IPS DF 6.9 (cell line): ENCODE results near the gene LGI2.
"Not testable (repeated sequence)": the region's sequence is repeated elsewhere in the genome, so short reads cannot be mapped to it uniquely, and the experiment has no call there.

Experiments
- DNase-seq: peaks from one replicate; pipeline ENCODE4 v3.0.0-alpha.2; 2013; ENCODE audit warnings: low read depth, low spot score
- H3K27ac ChIP-seq: one replicate; pipeline ENCODE4 v1.5.1; 2013; ENCODE audit warnings: low read length, control low read depth
- H3K27me3 ChIP-seq: 2 replicates; pipeline ENCODE4 v1.6.1; 2013; ENCODE audit warnings: mild to moderate bottlenecking, low read length; ENCODE audit not compliant: control insufficient read depth, insufficient read depth
- H3K36me3 ChIP-seq: 2 replicates; pipeline ENCODE4 v1.6.1; 2013; ENCODE audit warnings: low read length; ENCODE audit not compliant: control insufficient read depth, insufficient read depth
- H3K4me1 ChIP-seq: 2 replicates; pipeline ENCODE4 v1.6.1; 2013; ENCODE audit warnings: low read length; ENCODE audit not compliant: control insufficient read depth, insufficient read depth
- H3K4me3 ChIP-seq: 2 replicates; pipeline ENCODE4 v1.5.1; 2013; ENCODE audit warnings: mild to moderate bottlenecking, low read length
- H3K9me3 ChIP-seq: 2 replicates; pipeline ENCODE4 v1.6.1; 2013; ENCODE audit warnings: low read length, inconsistent platforms; ENCODE audit not compliant: control insufficient read depth, insufficient read depth
- WGBS: extraction: QIAGEN DNeasy Blood & Tissue Kit; methylation state at CpG from one replicate; pipeline ENCODE4 v1.1.7; 2013; ENCODE audit warnings: mixed read lengths, missing lambda C conversion rate; ENCODE audit not compliant: insufficient read length, insufficient coverage; 5-methylcytosine and 5-hydroxymethylcytosine counted together

Gene LGI2

DNA sequence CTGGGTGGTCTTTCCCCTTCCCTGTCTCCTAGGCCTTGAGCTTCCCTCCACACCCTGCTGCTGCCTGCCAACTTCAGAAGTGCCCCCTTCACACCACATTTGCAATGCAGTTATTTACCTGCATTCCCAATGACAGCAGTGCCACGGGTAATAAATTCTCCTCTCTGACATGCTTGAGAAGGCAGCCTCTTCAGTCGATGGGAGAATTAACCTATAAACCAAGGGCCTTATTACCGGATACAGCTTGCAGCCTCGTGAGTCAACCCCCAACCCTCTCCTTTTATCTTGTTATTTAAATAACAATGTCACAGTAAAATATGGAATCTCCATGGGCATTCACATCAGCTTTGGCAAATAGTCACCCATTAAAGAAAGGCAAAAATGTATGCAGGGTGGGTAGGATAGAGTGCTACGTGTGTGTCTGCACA lies 34.7 kb upstream of the LGI2 start:
- Histone ChIP-seq H3K27me3 (no peaks in the 10 kb centered on the region), H3K4me3 (no peak overlapping the region), H3K4me1 (peaks cover 5% of the 10 kb centered on the region; the same call in 1 of the 2 replicates), H3K9me3 (no peaks in the 10 kb centered on the region), H3K27ac (no peak overlapping the region), H3K36me3 (no peaks in the 10 kb centered on the region)
- DNase-seq, result no peak
- WGBS, result no CpG with 5 or more reads among the region's 5 CpGs

DNA sequence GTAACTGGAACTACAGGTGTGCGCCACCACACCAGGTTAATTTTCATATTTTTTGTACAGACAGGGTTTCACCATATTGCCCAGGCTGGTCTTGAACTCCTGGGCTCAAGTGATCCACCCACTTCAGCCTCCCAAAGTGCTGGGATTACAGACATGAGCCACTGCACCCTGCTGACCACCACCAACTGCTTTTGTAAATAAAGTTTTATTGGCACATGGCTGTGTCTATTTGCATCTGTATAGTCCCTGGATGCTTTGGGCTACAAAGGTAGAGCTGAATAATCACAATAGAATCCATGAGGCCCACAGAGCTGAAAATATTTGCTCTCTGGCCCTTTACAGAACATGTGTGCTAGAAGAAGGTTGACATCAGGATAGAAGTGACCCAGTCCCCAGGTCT lies 33.7 kb upstream of the LGI2 start:
- H3K9me3 ChIP-seq, H3K27me3 ChIP-seq, H3K4me3 ChIP-seq, H3K36me3 ChIP-seq, H3K4me1 ChIP-seq, H3K27ac ChIP-seq, DNase-seq: not testable (repeated sequence)
- WGBS, result no CpG with 5 or more reads among the region's 1 CpG

DNA sequence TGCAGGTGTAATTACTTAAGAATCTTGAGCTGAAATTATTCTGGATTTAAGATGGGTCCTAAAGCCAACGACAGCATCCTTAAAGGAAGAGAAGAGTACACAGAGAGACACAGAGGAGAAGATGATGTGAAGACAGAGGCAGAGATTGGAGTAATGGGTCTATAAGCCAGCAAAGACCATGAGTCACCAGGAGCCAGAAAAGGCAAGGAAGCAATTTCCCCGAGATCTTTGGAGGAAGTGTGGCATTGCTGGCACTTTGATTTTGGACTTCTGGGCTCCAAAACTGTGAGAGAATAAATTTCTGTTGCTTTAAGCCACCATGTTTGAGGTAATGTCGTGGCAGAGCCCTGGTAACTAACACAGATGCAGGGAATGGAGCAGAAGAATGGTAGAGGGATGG lies 32.4 kb upstream of the LGI2 start:
- H3K4me3 ChIP-seq, result no peak overlapping the region
- no peak for DNase-seq
- no CpG with 5 or more reads among the region's 3 CpGs for WGBS

DNA sequence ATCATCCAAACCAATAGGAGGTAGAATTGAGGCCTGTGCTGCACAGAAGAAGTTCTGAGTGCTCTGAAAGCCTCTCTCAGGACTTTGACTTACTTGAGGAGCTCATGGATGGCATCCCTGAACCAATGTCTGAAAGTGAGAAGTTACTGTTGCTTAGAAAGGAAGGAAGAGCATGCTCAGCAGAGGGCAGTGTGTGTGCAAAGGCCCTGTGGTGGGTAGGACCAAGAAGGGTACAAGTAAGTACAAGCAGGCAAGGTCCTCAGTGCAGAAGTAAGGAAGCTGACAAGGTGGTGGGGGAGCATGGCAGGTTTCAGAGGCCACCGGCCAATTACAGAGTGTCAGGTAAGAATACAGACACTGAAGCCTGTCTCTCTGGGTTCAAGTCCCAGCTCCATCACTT lies 31.4 kb upstream of the LGI2 start:
- Histone ChIP-seq H3K9me3 (no peaks in the 10 kb centered on the region), H3K4me3 (no peak overlapping the region), H3K27me3 (no peaks in the 10 kb centered on the region), H3K36me3 (no peaks in the 10 kb centered on the region), H3K4me1 (peaks cover 5% of the 10 kb centered on the region; the same call in 1 of the 2 replicates), H3K27ac (no peak overlapping the region)
- WGBS, result no CpG with 5 or more reads among the region's 1 CpG
- DNase-seq, result no peak

More for the DNA sequence above, 32.4 kb upstream of the LGI2 start:
- Histone ChIP-seq H3K27ac (no peak overlapping the region), H3K4me1 (peaks cover 5% of the 10 kb centered on the region; the same call in 1 of the 2 replicates), H3K27me3 (no peaks in the 10 kb centered on the region), H3K9me3 (no peaks in the 10 kb centered on the region), H3K36me3 (no peaks in the 10 kb centered on the region)

DNA sequence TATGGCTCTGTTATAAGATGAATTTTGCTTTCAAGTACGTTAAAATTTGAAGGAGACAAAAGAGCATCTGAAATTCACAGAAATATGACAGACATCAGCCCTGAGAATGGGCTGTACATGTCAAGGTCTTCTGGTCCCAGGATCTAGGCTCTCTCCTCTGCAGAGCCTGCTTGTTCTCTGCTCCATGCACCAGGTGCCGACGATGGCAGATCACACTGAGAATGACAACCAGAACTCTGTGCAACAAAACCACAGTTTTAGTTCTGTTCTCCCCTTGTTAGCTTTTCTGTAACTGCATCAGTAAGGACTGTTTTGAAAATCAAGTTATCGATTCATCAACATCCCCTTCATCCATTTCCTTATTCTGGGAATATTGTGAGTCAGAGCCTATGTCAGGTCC lies 30.9 kb upstream of the LGI2 start:
- Histone ChIP-seq H3K4me1 (peaks cover 5% of the 10 kb centered on the region; the same call in 1 of the 2 replicates), H3K36me3 (no peaks in the 10 kb centered on the region), H3K9me3 (no peaks in the 10 kb centered on the region), H3K27me3 (no peaks in the 10 kb centered on the region), H3K4me3 (no peak overlapping the region), H3K27ac (no peak overlapping the region)
- no CpG with 5 or more reads among the region's 4 CpGs for WGBS
- no peak for DNase-seq

DNA sequence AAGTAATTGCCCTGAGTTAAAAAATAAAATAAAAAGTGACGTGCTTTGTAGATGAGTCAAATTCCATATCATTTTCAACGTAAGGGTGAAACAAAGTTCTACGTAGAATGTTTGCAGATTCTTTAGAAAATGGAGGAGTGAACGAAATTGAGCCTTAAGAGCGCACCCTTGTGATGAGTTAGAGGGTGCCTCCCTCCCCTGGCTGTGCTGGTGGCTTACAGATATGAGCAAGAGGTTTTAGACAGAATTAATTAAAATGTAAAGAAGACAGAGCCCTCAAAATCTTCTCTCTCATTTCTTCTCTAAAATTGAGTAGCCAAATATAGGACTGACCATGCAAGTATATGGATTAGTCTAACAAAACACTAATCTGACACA lies 30.2 kb upstream of the LGI2 start:
- WGBS, result no CpG with 5 or more reads among the region's 5 CpGs
- H3K36me3 ChIP-seq, result no peaks in the 10 kb centered on the region
- no peaks in the 10 kb centered on the region for H3K9me3 ChIP-seq
- no peaks in the 10 kb centered on the region for H3K27me3 ChIP-seq
- H3K4me1 ChIP-seq, result peaks cover 3% of the 10 kb centered on the region; the same call in 1 of the 2 replicates
- no peak overlapping the region for H3K27ac ChIP-seq
- no peak for DNase-seq
- H3K4me3 ChIP-seq, result no peak overlapping the region

DNA sequence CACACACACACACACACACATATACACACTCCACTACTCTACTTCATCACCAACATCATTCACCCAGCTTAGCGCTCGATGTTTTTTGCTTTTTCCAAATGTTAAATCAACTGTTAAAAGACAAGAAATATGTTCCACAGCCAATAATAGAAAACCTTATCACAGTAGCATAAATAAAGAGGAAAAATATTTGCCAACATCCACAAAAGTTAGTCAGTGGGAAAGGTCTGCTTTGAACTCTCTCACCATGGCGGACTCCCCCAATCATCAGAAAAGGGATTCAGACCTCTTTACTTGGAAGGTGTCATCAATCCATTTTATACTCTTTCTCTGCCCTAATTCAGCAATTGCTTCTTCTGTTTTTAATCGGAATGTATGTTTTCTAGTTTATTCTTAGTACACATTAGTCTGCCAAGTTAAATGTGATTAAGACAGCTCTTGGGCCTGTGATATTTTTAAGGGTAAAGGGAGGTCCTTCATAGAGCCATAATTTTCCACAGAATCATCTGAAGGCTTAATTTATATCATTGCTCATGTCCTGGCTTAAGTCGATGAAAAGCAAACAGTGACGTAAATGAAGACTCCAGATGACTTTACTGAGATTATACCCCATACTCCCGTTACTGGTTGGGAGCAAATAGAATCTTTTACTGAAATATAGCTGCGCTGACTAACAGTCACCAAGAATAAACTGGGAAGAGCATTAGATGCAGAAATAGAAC lies 29.7 kb upstream of the LGI2 start:
- H3K4me1 ChIP-seq, result peaks cover 3% of the 10 kb centered on the region; the same call in 1 of the 2 replicates
- no peak overlapping the region for H3K27ac ChIP-seq
- no peak overlapping the region for H3K4me3 ChIP-seq
- no peak for DNase-seq
- H3K36me3 ChIP-seq, result no peaks in the 10 kb centered on the region
- WGBS, result 100% methylated on average over 2 of the region's 8 CpGs
- H3K9me3 ChIP-seq, result no peaks in the 10 kb centered on the region
- no peaks in the 10 kb centered on the region for H3K27me3 ChIP-seq

DNA sequence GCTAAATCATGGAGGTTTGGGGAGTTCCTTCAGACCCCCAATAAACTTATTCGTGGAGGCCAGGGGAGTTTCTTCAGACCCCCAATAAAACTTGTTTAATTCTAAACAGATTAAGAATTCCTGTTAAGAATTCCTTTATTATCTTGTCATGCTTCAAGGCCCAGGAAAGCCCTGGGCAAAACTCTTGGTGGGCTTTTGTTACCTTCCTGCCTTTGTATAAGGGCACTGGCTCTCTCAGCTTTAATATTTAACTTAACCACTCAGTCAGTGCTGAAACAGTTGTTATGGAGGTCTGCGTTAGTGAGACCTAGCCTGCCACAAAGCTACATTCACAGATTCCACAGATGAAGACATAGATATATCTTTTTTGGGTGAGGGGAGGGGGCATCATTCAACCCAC lies 29.0 kb upstream of the LGI2 start:
- Histone ChIP-seq H3K4me1 (no peaks in the 10 kb centered on the region), H3K4me3 (no peak overlapping the region), H3K27ac (no peak overlapping the region), H3K36me3 (no peaks in the 10 kb centered on the region), H3K27me3 (no peaks in the 10 kb centered on the region), H3K9me3 (no peaks in the 10 kb centered on the region)
- WGBS, result no CpG with 5 or more reads among the region's 2 CpGs
- no peak for DNase-seq

DNA sequence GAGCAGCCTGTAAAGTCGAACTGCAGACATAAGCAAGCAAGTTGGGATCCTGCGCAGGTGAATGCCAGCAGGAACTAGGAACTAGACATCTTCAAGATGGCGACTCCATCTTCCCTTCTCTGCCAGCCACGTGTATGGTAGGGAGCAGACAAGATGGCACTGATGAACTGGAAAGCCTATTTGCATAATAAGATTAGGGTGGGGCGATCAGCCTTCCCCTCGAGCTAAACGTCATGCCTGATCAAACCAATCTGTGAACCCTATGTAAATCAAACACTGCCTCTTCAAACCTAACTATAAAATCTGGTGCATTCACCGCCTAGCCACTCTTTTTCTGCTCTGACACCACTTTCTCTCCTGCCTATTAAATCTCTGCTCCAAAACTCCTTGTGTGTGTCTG lies 28.1 kb upstream of the LGI2 start:
- no peak overlapping the region for H3K4me3 ChIP-seq
- no CpG with 5 or more reads among the region's 8 CpGs for WGBS

DNA sequence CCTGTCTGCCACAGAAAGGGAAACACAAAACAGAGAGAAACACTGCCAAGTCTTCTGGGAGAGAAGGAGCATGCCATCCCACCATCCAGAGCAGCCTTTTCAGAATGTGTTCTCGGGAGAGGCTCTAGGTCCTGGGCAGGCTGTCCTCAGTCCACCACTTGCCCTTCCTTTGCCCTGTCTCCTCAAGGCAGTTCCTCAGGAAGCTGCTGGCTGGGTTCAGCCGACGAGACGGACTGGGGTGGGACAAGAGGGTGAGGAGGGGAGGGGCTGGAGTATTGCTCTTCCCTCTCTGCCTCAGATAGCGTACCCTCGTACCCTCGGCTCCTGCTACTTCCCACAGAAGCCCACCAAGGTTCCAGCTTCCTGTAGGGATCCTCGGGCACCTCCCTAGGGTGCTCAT lies 26.6 kb upstream of the LGI2 start:
- Histone ChIP-seq H3K4me3 (no peak overlapping the region), H3K4me1 (no peaks in the 10 kb centered on the region), H3K27me3 (no peaks in the 10 kb centered on the region), H3K36me3 (no peaks in the 10 kb centered on the region), H3K27ac (no peak overlapping the region), H3K9me3 (no peaks in the 10 kb centered on the region)
- WGBS, result no CpG with 5 or more reads among the region's 8 CpGs
- no peak for DNase-seq

More for the DNA sequence above, 28.1 kb upstream of the LGI2 start:
- Histone ChIP-seq H3K36me3 (no peaks in the 10 kb centered on the region), H3K27me3 (no peaks in the 10 kb centered on the region), H3K4me1 (no peaks in the 10 kb centered on the region), H3K27ac (no peak overlapping the region), H3K9me3 (no peaks in the 10 kb centered on the region)
- DNase-seq, result no peak

DNA sequence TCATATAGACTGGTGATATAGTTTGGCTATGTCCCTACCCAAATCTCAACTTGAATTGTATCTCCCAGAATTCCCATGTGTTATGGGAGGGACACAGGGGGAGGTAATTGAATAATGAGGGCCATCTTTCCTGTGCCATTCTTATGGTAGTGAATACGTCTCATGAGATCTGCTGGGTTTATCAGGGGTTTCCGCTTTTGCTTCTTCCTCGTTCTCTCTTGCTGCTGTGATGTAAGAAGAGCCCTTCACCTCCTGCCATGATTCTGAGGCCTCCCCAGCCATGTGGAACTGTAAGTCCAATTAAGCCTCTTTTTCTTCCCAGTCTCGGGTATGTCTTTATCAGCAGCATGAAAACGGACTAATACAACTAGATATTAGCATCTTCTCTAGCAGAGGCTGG lies 21.3 kb upstream of the LGI2 start:
- H3K27me3 ChIP-seq, H3K4me1 ChIP-seq, H3K27ac ChIP-seq, H3K4me3 ChIP-seq, DNase-seq, H3K9me3 ChIP-seq, H3K36me3 ChIP-seq: not testable (repeated sequence)
- WGBS, result no CpG with 5 or more reads among the region's 5 CpGs
